DMS153 (cell line): ENCODE measurements around the gene ATAD3C.
A peak's percentile ranks its signal among the peaks of the same experiment; 100 is the strongest.
"Not testable (repeated sequence)": the region's sequence is repeated elsewhere in the genome, so short reads cannot be mapped to it uniquely, and the experiment has no call there.

Experiments
- DNase-seq: peaks from one replicate; lab custom pipeline; 2025; lab: John Stamatoyannopoulos, UW

Gene ATAD3C

GRCh38 chr1:1449099-1449739 is at the start of gene ATAD3C:
ATAD3C (plus strand) TSS chr1:1449689; CDS start chr1:1450684, 995 bp downstream.
- DNase-seq: no peak

- DNase-seq: no peak
These were observed 49.5 kb upstream of the ATAD3C start for GRCh38 chr1:1399872-1400575.

- DNase-seq: no peak
These were observed 48.7 kb upstream of the ATAD3C start for GRCh38 chr1:1400576-1401456.

GRCh38 chr1:1401457-1402010 is 48.0 kb upstream of the ATAD3C start:
- no peak for DNase-seq

- peak; percentile 37 for DNase-seq
These were observed 47.2 kb upstream of the ATAD3C start for GRCh38 chr1:1402072-1402900.

GRCh38 chr1:1402901-1403392 is 46.5 kb upstream of the ATAD3C start:
- DNase-seq: not testable (repeated sequence)

- DNase-seq: no peak
These were observed 45.8 kb upstream of the ATAD3C start for GRCh38 chr1:1403653-1404052.

- no peak for DNase-seq
These were observed 43.2 kb upstream of the ATAD3C start for GRCh38 chr1:1406101-1406820.

- peak; percentile 90 for DNase-seq
These were observed 42.5 kb upstream of the ATAD3C start, which contains the start of gene MRPL20 for GRCh38 chr1:1406821-1407635. MRPL20 (minus strand) TSS chr1:1407293; CDS start chr1:1407217, 76 bp downstream.

GRCh38 chr1:1407636-1408318 is 41.7 kb upstream of the ATAD3C start:
- no peak for DNase-seq

- DNase-seq: not testable (repeated sequence)
These were observed 39.3 kb upstream of the ATAD3C start for GRCh38 chr1:1410238-1410637.

GRCh38 chr1:1411626-1412025 is 37.9 kb upstream of the ATAD3C start:
- no peak for DNase-seq

GRCh38 chr1:1412311-1412902 is 37.1 kb upstream of the ATAD3C start:
- not testable (repeated sequence) for DNase-seq

- DNase-seq: no peak
These were observed 33.7 kb upstream of the ATAD3C start for GRCh38 chr1:1415751-1416150.

- DNase-seq: not testable (repeated sequence)
These were observed 32.1 kb upstream of the ATAD3C start for GRCh38 chr1:1417396-1417795.

- DNase-seq: not testable (repeated sequence)
These were observed 31.5 kb upstream of the ATAD3C start for GRCh38 chr1:1417825-1418463.

GRCh38 chr1:1418464-1419362 is 30.8 kb upstream of the ATAD3C start:
- DNase-seq: no peak
